ENCODE measurements around the gene POLD3. TPM values are rescaled to one million over a fixed set of nuclear protein-coding genes. Genes with fewer than 3 reads are reported as not detected.

The POLD3 gene
- total RNA-seq, 1 experiment from 2014 or later = 49.7 TPM

DNA sequence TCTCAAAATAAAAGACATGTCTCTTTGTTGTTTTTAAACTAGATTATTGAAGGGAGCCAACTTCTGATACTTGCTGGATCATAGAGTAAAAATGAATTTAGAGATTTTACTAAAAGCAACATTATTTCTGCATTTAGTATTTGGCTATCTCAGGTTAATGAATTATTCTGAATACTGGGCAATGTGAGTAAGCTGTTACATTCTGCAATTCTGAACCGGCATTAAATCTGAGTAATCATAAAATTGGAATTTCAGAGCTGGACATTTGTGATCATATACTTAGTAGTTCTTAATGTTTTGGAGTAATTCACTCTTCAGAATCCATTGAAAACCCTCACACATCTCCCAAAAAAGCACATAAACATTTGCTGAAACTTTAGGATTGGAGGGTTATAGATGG is 11.5 kb downstream of the POLD3 start:
- Histone ChIP-seq H3K4me1 (no peaks in the 10 kb centered on the region; the same call in 1 of the 2 replicates), H3K36me3 (ENCODE audit: control insufficient read depth, insufficient read depth, low read length) (peaks cover 2% of the 10 kb centered on the region), H3K4me3 (ENCODE audit: low read depth, low read length) (no peak overlapping the region), H3K27me3 (replicated peaks; ENCODE audit: control insufficient read depth, insufficient read depth, low read length) (no peaks in the 10 kb centered on the region), H3K9me3 (no peaks in the 10 kb centered on the region)
- no TSS peak for BruUV-seq (replicated peaks)
- H3K27me3 Mint-ChIP-seq (ENCODE audit: insufficient read depth, unreplicated experiment) = no peaks in the 10 kb centered on the region
- TF ChIP-seq, protein P1, sequence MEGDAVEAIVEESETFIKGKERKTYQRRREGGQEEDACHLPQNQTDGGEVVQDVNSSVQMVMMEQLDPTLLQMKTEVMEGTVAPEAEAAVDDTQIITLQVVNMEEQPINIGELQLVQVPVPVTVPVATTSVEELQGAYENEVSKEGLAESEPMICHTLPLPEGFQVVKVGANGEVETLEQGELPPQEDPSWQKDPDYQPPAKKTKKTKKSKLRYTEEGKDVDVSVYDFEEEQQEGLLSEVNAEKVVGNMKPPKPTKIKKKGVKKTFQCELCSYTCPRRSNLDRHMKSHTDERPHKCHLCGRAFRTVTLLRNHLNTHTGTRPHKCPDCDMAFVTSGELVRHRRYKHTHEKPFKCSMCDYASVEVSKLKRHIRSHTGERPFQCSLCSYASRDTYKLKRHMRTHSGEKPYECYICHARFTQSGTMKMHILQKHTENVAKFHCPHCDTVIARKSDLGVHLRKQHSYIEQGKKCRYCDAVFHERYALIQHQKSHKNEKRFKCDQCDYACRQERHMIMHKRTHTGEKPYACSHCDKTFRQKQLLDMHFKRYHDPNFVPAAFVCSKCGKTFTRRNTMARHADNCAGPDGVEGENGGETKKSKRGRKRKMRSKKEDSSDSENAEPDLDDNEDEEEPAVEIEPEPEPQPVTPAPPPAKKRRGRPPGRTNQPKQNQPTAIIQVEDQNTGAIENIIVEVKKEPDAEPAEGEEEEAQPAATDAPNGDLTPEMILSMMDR (IDR thresholded peaks at IDR 0.05; ENCODE audit: insufficient read depth in 1 of 2, low read depth in 1 of 2, low read length in 1 of 2, severe bottlenecking in 1 of 2, unreplicated experiment in 1 of 2) = no peak
- H3K4me1 Mint-ChIP-seq (ENCODE audit: low read depth, unreplicated experiment) = no peaks in the 10 kb centered on the region
- CTCF ChIA-PET = interaction anchor here (1.0 kb wide), 1 partner anchor 12 kb away, joined by 3 read pairs; the partner anchor contains the start of gene POLD3
- H3K36me3 Mint-ChIP-seq (ENCODE audit: insufficient read depth, unreplicated experiment) = peaks cover 28% of the 10 kb centered on the region
- no peak for DNase-seq
- H3K4me3 Mint-ChIP-seq (ENCODE audit: unreplicated experiment) = no peak overlapping the region
- no peak overlapping the region for H3K27ac Mint-ChIP-seq (ENCODE audit: unreplicated experiment)
- POLR2A ChIA-PET = no interaction called here
- intact Hi-C loops (cut with micrococcal nuclease; ENCODE audit: unreplicated experiment) = loop anchor here (10.0 kb wide), 1 partner anchor 1439 kb away; no protein-coding TSS in a partner anchor
- H3K9me3 Mint-ChIP-seq (ENCODE audit: unreplicated experiment) = no peaks in the 10 kb centered on the region

DNA sequence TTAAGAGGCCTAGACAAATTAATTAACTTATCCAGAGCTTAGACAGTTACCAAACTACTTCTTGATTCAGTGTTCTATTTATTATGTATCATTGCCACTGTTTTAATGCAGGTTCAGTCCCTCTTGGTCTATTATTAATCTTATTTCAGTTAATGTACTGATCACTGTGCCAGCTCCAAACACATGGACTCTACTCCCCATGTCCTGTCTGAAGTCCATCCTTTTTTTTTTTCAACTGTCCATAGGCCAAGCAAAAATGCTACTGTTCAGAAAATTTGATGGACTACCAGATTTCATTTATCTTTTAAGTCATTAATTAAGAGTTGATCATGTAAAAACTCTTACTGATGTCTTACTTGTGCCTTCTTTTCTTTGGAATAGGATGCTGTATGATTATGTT is 11.9 kb downstream of the POLD3 start:
- H3K4me1 Mint-ChIP-seq (ENCODE audit: low read depth, unreplicated experiment) = no peaks in the 10 kb centered on the region
- H3K36me3 Mint-ChIP-seq (ENCODE audit: insufficient read depth, unreplicated experiment) = peaks cover 25% of the 10 kb centered on the region
- H3K9me3 ChIP-seq = no peaks in the 10 kb centered on the region
- ChIA-PET POLR2A (no interaction called here), CTCF (no interaction called here)
- DNase-seq = no peak
- no peak overlapping the region for H3K4me3 ChIP-seq (ENCODE audit: low read depth, low read length)
- no peak overlapping the region for H3K27ac Mint-ChIP-seq (ENCODE audit: unreplicated experiment)
- H3K9me3 Mint-ChIP-seq (ENCODE audit: unreplicated experiment) = no peaks in the 10 kb centered on the region
- H3K4me3 Mint-ChIP-seq (ENCODE audit: unreplicated experiment) = no peak overlapping the region
- peaks cover 2% of the 10 kb centered on the region for H3K36me3 ChIP-seq (ENCODE audit: control insufficient read depth, insufficient read depth, low read length)
- H3K27me3 Mint-ChIP-seq (ENCODE audit: insufficient read depth, unreplicated experiment) = no peaks in the 10 kb centered on the region
- H3K27me3 ChIP-seq (replicated peaks; ENCODE audit: control insufficient read depth, insufficient read depth, low read length) = no peaks in the 10 kb centered on the region
- BruUV-seq (replicated peaks) = no TSS peak
- intact Hi-C loops (cut with micrococcal nuclease; ENCODE audit: unreplicated experiment) = loop anchor here (10.0 kb wide), 1 partner anchor 1440 kb away; no protein-coding TSS in a partner anchor
- H3K4me1 ChIP-seq = no peaks in the 10 kb centered on the region; the same call in 1 of the 2 replicates
- TF ChIP-seq, protein P1 (IDR thresholded peaks at IDR 0.05; ENCODE audit: insufficient read depth in 1 of 2, low read depth in 1 of 2, low read length in 1 of 2, severe bottlenecking in 1 of 2, unreplicated experiment in 1 of 2) = no peak

DNA sequence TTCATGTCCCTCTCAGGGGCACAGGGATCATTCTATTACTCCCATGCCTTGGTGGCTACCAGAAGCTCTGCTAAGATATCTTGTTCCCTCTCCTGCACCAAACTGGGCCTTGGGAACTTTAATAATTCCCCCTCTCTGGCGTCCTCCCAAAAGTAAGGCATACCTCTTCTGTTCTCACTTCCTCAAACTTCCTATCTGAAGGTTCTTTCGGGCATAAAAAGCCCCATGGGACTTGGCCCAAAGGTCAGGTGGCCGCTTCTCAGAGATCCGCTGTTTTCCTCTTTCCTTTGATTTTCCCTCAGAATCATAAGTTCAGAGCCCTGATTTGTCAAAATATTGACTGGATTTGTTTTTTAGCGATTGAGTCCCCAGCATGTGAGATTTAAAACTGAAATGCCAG is 13.0 kb downstream of the POLD3 start:
- no peak overlapping the region for H3K27ac Mint-ChIP-seq (ENCODE audit: unreplicated experiment)
- H3K9me3 ChIP-seq = no peaks in the 10 kb centered on the region
- POLR2A ChIA-PET = interaction anchor here (0.6 kb wide), 1 partner anchor 17 kb away, joined by 3 read pairs; no protein-coding TSS in a partner anchor
- no peaks in the 10 kb centered on the region for H3K4me1 Mint-ChIP-seq (ENCODE audit: low read depth, unreplicated experiment)
- no peak for DNase-seq
- H3K36me3 ChIP-seq (ENCODE audit: control insufficient read depth, insufficient read depth, low read length) = peaks cover 2% of the 10 kb centered on the region
- intact Hi-C loops (cut with micrococcal nuclease; ENCODE audit: unreplicated experiment) = loop anchor here (10.0 kb wide), 1 partner anchor 1441 kb away; no protein-coding TSS in a partner anchor
- no TSS peak for BruUV-seq (replicated peaks)
- no peaks in the 10 kb centered on the region for H3K9me3 Mint-ChIP-seq (ENCODE audit: unreplicated experiment)
- no peaks in the 10 kb centered on the region for H3K27me3 Mint-ChIP-seq (ENCODE audit: insufficient read depth, unreplicated experiment)
- H3K27me3 ChIP-seq (replicated peaks; ENCODE audit: control insufficient read depth, insufficient read depth, low read length) = no peaks in the 10 kb centered on the region
- CTCF ChIA-PET = no interaction called here
- TF ChIP-seq, protein P1 (IDR thresholded peaks at IDR 0.05; ENCODE audit: insufficient read depth in 1 of 2, low read depth in 1 of 2, low read length in 1 of 2, severe bottlenecking in 1 of 2, unreplicated experiment in 1 of 2) = no peak
- H3K4me3 ChIP-seq (ENCODE audit: low read depth, low read length) = no peak overlapping the region
- peaks cover 32% of the 10 kb centered on the region for H3K36me3 Mint-ChIP-seq (ENCODE audit: insufficient read depth, unreplicated experiment)
- H3K4me3 Mint-ChIP-seq (ENCODE audit: unreplicated experiment) = no peak overlapping the region
- no peaks in the 10 kb centered on the region; the same call in 1 of the 2 replicates for H3K4me1 ChIP-seq

Measured in Caco-2 (cell line).